T1000 (cell line): ENCODE data around the gene MVB12B.

Experiments
- DNase-seq: peaks from one replicate; lab custom pipeline; 2025; ENCODE audit warnings: mixed read lengths; lab: John Stamatoyannopoulos, UW

Gene MVB12B

GRCh38 chr9:126363250-126363649, 36.6 kb downstream of the MVB12B start:
- no peak for DNase-seq

DNA sequence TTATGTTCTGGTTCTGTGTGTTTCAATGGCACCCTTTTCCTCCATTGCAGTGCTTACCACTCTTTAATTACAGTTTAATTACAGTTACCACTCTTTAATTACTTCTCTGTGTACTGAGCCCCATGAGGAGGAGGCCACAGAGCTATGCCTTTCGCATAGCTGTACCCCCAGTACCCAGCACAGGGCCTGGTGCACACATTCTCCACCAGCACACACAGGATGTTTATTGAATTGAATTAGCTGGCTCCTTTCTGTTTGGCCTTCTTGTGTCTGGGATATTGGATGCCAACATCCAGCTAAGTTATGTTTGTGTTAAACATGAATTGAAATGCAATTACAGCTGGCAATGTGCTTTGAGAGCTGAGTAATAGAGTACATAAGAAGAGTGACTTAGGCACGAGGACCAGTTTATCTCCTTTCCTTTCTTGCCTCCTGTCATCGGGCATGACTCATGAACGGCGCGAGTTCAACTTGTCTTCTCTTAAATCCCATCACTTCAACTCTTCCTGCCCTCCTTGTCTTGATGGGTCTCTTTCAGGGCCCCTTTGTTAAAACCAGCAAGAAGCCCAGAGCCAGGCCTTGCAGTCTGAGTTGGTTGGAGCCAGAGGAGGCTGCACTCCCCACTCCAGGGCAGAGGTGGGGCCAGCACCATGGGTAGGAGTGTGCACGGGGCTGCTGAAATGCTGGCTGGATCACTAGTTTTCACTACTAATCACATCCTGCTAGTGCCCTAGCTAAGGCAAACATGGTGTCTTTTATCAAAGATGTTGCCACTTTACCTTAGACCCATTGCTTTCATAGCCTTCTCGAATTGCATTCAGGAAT, 37.4 kb downstream of the MVB12B start:
- DNase-seq = no peak

DNA sequence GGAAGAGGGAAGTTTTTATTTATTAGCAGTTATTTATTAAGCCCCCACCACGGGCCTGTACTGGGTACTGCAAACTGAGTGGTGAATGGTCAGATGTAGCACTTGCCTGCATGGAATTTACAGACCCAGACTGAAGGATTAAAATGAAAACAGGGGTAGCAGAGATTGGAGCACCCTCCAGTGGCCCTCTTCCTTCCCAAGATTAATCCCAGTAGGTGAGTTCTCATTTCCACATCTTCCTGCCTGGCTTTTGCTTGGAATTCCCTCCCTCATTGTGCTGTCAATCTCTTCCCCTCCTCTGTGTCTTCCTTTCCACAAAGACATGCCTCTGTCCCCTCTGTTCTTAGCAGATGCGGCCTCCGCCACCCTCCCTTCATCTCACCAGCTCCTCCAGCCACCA, 39.2 kb downstream of the MVB12B start:
- no peak for DNase-seq

DNA sequence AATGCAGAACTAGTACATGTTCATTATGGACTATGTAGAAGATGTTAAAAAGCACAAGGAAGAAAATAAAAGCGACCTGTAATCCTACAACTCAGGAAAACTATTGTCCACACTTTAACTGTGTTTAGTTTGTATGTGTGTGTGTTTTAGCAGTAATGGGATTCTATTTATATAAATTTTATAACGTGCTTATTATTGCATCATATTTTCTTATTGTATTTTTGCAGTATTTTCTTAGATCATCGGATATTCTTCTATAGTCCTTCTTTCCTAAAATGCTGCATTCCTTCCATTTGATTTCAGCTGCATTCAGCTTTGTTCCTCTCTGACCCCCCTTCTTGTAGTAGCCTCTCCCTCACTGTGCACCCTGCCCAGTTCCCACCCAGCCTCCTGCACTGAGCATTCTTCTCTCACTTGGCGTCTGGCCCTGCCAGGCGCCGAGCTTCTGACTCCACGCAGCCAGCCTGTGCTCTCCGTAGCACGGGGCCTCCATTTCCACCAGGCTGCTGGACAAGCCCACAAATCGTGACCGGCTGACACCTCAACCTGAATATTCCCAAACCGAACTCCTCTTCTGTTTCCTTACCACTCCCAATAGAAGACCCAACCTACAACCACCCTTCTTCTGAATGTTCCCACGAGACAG, 39.9 kb downstream of the MVB12B start:
- DNase-seq = no peak

- DNase-seq = no peak
Observed at GRCh38 chr9:126367139-126367538, 40.5 kb downstream of the MVB12B start.

GRCh38 chr9:126367616-126368015, 41.0 kb downstream of the MVB12B start:
- DNase-seq = no peak

GRCh38 chr9:126368020-126368419, 41.4 kb downstream of the MVB12B start:
- DNase-seq = no peak

DNA sequence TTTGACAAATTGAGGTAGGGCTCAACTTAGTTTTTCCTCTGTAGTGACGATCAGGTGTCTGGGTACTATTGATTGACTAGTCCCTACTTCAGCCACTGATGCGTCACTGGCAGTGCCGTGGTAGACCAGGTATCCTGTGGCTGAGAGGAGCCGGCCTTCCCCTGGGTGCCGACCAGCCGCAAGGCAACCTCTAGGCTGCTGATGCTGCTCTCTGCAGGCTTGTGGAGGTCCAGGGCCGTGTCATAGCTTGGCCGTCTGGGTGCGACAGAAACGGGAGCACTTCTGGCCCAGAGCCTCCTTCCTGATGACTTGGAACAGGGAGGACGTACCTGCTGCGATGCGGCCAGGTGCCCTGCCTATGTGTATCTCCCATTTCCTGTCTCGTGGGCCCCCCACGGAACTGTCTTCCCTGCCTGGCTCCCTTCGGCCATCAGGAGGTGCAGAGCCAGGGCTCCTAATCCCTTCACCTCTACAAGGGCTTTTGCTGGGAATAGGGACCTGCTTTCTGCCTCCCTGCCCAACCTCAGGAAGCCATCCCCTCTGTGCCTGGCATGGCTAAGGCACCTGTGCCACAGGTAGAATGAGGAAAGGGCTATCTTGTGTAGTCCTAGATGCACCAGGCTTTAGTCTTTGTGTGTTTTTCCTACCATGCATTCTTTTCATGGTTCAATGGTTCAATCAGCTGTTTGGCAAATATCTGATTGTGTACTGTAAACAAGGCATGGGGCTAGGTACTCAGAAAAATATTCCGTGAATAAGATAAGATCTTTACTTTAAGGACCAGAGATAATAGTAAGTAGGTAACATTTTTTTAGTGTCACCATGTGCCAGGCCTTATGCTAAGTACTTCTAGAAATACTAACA, 44.6 kb downstream of the MVB12B start:
- DNase-seq = no peak

GRCh38 chr9:126372716-126373115, 46.1 kb downstream of the MVB12B start:
- no peak for DNase-seq

- DNase-seq = no peak
Observed at GRCh38 chr9:126373241-126373640, 46.6 kb downstream of the MVB12B start.

DNA sequence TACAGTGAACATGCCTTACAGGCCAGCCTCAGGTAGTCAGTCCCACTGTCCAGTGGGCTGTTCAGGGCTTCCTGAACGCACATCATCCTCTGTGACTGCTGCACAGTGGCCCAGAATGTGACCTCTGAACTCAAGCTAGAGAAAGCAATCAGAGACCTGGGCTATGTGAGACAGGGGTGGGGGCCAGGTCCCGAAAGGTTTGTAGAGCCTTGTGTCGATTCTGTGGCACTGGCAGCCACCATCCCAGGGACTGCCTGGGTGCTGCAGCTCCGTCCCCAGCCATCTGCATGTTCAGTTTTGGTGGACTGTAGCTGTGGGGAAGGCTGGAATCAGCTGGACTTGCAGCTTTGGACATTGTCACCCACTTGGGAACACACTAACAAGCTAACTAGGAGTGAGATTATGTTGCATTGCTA, 47.7 kb downstream of the MVB12B start:
- no peak for DNase-seq

- DNase-seq = no peak
Observed at GRCh38 chr9:126375386-126375785, 48.8 kb downstream of the MVB12B start.

GRCh38 chr9:126376311-126377175, 49.9 kb downstream of the MVB12B start:
- no peak for DNase-seq

DNA sequence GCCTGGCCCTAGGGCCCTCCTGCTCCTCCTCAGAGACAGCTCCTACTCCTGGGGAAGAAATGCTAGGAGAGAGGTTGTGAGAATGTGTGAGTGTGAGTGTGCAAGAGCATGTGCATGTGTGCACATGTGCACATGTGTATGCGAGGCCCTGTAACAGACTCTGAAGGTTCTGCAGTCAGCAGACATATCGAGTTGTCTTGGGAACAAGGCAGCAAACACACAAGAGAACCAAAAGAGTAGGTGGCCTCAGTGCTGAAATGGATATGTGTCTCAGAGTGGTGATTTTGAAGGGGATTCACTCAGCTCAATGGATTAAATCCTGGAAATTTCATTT, 50.5 kb downstream of the MVB12B start:
- DNase-seq = no peak

- no peak for DNase-seq
Observed at GRCh38 chr9:126377536-126377935, 50.9 kb downstream of the MVB12B start.

- no peak for DNase-seq
Observed at GRCh38 chr9:126378761-126379160, 52.1 kb downstream of the MVB12B start.

GRCh38 chr9:126379661-126380360, 53.2 kb downstream of the MVB12B start:
- DNase-seq = no peak

DNA sequence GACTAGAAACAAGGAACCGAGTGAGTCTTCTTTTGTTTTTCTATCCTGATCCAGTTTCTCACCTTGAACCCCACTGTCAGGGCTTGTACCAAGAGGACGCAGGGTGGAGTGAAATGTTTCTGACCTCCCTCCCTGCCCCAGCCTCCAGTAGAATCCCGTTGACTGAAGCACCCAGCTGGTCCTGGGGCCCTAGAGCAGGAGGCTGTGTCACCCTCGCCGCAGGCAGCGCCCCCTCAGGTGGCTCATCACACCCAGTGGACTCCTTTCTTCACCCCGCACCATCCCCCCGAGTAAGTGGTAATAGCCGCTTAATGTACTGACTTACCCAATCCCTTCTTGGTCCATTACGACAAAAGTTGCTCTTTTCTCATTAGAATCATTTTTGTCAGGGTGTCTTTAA, 53.8 kb downstream of the MVB12B start:
- no peak for DNase-seq

- no peak for DNase-seq
Observed at GRCh38 chr9:126381195-126381594, 54.6 kb downstream of the MVB12B start.

DNA sequence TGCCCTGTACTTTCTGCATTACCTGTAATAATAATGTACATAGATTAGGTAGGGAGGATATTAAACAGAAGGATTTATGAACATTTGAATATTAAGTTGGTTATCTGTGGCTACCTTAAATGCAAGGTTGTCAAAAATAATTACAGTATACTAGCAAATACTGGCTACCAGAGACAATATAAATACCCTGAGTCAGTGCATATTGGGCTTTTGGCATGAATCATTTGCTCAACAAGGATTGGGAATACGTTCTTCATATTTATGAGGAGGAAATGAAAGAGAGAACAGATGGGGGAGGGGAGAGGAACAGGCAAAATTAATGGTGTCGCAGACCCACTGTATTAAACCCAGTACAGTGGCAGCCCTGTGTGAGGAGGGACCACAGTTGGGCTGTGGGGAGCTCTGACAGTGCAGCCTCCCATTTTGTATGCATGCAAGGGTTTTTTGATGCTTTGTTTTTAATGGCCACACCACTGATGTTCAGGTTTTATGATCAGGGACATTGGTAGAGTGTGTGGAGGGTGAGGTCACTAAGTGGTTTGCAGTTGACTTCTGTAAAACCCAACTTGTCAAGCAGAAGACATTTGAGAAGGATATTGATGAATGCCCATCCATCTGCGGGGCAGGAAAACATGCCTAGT, 56.9 kb downstream of the MVB12B start:
- DNase-seq = no peak

GRCh38 chr9:126384926-126385325, 58.3 kb downstream of the MVB12B start:
- no peak for DNase-seq
